GM19238 (cell line): ENCODE data around the gene ZIC1.

Experiments used
- DNase-seq: peaks from one replicate; pipeline ENCODE4 v3.0.0; 2011; ENCODE audit warnings: low spot score; ENCODE audit not compliant: insufficient read length

Gene ZIC1

DNA sequence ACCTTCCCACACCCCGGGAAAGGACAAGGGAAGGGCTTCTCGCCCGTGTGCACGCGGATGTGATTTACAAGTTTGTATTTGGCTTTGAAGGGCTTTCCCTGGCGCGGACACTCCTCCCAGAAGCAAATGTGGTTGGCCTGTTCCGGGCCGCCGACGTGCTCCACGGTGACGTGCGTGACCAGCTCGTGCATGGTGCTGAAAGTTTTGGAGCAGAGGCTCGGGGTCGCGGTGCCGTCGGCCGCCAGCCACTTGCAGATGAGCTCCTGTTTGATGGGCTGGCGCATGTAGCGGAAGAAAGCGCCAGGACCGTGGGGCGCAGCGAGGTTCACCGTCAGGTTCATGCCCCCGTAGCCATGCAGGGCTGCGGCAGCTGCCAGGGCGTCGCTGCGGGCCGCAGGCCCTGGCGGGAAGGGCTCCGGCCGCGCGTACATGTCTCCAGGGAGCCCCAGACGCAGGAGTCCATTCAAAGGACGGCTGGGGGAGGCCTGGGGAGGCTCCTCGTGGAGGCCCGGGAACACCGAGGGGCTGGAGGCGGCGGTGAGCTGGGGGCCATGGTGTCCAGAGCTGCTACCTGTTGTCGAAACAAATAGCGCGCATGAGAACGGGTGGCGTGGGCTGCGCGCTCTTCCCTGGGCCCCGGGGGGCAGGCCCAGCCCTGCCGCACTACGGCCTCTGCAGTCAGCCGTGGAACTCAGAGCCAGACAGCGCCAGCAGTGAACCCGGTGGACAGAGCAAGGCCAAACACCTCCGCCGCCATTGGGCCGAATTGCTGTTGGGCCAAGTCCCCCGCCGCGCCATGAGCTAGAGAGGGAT is 13.1 kb upstream of the ZIC1 start:
- no peak for DNase-seq

DNA sequence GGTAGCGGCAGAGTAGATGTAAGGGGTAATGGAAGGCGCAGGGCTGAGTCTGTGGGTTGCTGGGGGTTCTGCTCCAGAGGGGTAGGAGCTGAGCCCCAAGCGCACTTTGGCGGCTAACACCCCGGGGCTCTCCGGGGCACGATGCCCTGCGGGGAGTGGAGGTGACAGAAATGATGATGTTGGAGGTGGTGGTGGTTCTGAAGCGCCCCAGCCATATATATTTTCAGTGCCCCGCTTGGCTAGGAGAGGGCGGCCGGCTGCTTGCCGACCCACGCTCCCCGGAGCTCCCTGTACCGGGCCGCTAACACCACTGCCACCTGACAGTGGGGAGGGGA is 12.5 kb upstream of the ZIC1 start:
- no peak for DNase-seq

DNA sequence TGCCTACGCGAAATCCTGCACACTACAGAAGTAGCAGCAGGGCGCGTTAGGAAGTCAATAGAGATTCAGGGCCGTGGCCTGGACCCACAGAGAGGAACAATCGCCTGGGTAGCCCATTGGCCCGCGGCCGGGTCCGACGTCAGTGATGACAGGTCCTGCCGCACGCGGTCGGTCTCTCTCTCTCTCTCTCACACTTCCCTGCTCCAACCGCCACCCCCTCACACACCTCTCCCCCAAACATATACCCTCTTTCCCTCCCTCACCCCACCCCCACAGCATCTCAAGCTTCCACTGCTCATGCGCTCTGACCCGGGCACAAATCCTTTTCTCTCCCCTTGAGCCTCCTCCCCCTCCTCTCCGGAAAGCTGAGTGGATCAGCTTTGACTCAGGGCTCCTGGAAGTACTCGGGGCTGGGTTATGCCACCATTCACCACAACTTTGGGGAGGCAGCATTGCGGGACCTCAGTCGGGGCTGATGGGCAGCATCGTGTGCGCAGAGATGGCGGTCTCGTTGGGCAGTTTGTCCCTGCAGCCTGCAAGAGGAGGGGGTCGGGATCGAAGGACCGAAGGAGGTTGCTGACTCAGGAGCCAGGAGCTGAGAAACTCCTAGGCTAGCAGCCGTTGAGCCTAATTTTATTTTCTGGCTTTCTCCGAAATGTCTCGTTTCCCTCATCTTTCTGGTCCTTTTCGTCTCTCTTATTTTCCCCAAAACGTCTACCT is 11.8 kb upstream of the ZIC1 start:
- no peak for DNase-seq

DNA sequence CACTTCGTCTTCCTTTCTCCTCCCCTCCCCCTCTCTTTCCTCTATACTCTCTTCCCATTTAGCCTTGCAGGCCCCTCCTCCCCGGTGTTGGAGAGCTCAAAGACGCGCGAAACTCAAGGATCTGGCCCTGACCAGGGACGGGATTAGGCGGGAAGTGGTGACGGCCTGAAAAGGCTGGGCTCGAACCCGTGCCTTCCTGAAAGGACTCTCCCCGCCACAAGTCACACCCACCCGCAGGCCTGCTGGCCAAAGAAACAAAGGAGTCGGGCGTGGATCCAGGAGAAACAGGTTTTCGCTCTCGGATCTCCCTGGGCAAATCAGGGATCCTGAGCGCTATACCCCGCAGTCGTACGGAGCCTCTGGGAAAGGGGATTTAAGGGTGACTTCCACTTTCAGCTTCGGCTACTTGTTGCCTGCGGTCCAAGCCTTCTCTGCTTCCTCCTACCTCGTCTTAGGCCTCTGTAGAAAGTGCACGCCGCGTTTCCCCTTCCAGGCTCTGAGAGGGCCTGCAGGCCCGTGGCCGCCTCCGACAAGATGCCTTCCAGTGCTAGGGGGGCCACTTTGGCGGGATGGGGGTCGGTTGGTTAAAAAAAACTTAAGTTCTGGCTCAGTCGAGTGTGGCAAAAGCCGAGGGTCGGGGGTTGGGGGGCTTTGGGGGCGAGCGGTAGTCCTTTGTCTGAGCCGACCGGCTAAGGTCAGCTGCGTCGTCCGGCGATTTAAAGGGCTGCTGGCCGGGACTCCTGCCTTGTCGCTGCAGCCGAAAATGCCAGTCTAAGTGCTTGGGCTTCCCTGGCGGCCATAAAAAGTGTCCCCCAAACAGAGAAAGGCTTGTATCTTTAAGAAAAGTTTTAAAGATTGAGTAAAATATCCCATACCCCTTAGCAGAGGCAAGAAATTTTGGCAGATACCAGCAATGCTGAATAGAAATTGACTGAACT is 11.0 kb upstream of the ZIC1 start:
- no peak for DNase-seq

DNA sequence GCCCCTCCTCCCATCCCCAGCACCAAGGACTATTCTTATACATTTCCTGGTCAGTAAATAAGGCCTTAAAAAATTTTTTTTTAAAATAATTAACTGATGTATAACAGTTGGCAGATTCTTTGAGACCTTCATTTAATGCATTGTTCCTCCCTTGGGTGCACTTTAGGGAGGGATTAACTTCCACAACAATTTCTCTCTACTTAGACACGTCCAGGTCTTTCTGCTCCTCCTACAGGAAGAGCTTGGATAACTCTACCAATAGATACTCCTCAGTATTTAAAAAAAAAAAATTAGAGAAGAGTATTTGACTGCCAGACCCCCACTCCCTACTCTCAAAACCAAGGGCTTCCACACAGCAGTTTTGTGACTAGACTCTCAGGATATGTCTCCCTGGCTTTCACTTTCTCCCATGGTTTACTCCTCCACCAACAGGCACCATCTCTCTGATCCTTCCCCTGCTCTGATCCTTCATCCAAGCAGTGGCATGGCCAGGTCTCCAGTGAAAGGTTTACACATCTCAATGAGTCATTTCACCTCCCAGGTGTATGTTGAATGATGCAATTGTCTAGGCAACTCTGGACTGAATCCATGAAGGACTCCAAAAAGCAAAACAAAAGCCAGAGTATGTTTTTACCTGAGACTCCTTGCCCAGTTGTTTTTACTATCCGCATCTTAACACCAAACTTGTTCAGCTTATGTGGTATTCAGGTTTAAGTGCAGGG is 10.2 kb upstream of the ZIC1 start:
- no peak for DNase-seq

DNA sequence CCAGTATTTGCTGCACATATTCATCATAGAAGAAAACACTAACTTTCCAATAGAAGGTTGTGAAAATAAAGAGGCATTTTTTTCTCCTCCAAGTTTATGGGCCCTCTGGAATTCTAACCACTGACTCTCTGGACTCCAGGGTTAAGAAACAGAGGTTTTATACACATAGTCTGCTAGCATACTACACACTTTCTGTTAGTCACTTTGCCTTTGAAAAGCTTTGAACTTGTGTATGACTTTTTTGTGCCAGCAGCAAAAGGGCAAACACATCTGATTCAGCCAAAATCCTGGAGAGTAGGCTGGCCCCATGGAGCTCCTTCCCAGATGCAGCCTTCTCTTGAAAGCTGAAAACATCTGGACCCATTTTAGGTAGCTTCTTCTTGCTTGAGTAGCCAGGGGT is 9.1 kb upstream of the ZIC1 start:
- no peak for DNase-seq

DNA sequence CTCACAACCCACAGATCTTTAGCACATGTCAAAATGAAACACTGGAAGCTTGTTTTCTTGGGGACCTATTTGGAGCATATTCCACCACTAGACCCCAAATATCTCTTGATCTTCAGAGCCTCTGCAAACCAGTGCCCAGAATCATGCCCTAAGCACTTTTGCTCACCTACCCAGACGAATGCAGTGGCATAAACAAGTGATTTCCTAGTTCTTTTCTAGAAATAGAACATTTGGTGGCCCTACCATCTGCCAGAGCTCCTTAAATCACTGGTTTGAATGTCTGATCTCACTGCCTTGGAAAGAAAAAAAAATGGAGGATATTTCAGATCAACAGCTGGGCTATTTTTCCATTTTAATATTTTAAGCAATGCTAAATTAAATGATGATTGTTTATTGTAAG is 8.2 kb upstream of the ZIC1 start:
- DNase-seq = no peak

DNA sequence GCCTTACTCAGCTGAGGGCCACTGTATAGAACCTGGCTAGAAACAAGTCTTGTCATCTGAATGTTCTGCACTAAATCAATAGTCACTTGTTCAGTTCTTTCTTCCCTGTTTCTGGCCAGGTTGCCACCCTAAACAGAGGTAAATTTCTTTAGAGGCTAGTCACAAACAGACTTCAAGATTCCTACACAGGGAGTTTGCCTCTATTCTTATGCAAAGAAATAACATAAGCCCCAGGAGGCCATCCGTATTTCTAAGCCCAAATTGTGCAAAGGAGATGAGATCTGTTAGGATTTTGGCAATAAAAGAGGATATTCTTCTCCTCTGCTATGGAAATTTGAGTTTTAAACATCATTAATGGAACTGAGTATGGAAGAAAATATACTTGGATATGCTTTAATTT is 7.7 kb upstream of the ZIC1 start:
- no peak for DNase-seq

DNA sequence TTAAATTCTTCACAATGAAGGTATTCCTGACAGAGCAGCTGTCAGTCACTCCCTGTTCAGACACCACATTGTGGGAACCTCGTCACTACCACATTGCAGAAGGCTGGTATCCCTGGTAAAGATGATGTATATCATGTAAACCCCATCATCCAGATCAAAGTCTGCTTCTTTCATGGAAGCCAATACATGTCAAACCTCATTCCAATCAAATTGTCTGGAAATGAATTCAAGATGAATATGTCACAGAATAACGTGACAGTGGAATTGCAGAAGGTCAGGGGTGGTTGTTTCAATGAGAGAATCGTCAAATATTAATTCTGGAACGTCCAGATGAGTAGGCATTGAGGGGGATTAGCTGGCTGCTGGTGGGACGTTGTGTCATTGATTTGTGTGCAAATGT is 7.0 kb upstream of the ZIC1 start:
- no peak for DNase-seq

DNA sequence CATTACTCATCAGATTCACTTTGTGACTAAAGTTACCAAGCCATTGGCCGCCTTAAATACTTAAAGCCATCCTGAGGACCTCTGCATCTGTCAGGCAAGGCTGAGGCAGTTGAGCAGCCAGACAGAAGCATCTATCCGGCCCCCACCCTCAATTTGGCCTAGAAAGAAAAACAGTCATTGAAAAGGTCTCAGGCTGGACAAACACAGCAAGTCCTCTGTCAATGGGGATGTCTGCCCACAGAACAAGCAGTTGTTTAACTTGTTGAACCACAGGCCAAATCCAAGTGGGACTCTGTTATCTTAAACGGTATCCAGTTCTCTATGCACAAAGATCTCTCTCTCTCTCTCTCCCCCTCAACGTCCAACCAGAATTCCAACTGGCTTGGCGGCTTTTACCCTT is 5.7 kb upstream of the ZIC1 start:
- DNase-seq = no peak

DNA sequence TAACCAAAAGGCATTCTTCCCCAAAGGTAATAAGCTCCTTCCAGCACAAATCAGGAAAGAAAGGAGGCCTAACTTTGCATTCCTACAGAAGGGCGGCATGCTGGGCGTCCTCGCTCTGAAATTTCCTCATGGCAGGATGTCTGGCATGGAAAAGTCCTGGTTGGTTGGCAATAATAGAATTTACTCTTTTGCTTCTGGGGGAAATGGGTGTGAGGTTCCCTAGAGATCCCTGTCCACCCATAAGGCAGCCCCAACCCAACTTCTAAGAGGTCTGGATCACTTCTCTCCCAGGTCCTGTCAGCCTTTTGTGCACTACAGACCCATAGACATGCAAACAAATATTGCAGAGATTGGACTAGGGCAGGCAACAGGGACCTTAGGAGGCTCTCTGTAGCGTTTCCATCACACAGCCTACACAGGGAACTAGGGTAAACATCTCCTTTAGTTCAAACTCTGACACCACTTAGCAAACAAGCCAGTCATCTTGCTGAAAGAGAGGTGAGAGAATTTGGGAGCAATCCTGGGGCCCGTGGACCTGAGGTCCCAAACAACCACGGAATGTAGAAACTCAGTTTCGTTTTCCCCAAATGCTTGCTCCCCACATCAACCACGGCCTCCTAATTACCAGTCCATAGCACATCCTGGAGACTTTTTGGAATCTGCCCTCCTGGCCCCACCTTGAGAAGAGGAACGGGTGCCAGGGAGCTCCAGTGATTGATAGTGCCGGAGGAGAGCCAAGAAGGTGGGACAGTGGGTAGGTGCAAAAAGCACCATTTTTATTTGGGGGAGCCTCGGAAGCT is 5.0 kb upstream of the ZIC1 start:
- DNase-seq = no peak

DNA sequence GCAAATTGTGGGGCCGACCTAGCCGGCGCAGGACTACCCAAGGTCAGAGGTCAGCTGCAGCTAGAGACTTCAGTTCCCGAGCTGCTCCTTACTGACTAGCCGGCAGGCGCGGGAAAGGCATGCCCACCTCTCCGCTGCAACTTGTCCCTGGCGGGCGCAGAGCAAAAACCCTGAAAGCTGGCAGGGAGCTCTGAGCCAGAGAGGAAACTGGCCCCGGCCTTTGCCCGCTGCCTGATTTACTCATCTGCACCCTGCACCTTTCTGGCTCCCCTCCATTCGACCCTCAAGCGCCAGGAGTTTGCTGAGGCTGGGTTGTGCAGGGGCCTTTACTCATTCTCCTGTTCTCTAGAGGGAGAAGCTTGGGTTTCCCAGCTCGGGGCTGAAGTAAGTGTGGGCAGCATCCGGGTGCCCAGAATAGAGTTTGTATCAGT is 4.3 kb upstream of the ZIC1 start:
- no peak for DNase-seq

DNA sequence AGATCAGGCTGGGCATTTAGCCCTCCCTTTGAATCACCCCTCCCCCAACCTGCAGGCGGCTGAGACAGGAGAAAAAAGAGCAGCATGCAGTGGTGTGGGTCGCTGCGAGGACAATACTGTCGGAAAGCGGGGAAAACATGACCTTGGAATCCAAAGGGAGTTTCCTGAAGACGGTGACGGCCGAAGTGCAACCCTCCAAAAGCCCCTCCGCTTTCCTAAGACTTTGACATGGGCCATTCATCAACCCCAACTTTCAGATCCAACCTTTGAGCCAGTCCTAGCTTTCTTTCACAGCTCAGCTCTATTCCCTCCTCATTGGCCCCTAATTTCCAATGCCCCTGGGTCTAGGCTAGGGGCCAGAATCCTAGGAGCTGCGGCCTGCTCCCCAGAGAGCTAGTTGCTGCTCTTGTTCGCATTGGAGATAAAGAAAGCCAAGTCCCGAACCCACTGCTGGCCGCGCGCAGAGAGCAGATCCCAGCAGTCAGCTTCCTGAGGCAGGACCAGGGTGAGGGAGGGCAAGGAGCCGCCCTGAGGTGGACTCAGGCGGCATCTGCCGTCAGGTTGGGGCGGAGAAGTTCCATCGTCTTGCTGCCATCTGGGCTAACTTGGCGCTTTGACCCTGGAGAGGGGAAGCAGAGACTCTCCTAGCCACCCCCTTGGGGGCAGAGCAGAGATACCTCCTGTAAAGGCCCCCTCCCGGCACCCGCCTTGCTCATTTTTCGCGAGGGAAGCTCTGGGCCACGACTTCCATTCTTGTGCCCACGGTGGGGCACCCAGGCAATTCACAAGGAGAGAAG is 3.7 kb upstream of the ZIC1 start:
- DNase-seq = no peak

DNA sequence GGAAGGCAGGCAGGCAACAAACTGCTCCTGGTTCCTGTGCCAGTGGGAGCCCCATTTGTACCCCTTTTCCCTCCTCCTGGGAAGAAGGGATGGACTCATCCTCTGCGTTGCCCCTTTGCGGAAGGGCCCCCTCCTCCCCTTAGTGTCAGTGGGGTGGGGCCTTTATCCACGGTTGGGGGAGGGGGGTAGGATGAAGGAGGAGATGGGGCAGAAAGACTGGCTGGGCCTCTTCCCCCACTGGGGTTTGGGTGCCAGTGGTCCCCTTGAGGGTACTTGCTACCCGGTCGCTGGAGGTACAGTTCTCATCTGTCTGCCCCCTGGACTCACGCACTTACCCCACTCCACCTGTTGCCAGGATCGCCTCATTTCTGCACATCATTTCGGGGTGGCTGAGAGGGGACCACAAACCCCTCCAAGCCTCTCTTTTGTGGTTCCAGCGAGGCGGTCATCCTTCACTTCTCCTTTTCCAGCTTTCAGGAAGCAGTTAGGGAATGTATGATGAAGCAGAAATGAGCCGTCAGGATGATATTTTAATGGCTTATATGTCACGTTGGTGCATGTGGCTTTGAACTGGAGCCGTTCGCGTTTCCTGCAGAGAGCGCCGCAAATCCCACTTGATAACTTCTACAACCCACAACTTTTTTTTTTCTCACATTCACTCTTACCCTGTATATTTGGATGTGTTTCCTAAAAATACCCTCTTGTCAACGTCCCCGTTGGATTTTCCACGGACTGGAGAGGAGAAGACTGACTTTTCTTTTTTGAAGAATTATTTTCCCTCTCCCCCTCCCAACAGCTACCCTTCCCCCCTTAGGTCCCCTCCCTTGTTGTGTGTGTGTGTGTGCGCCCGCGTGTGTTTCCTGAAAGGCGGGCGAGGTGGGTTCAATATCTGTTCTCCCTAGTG is 2.9 kb upstream of the ZIC1 start, which contains the start of gene ZIC4:
TSS of gene ZIC4 (minus strand) at position 516 of the 904 bp plus-strand sequence. CDS start 3,746 bp downstream, outside the sequence.
- no peak for DNase-seq

DNA sequence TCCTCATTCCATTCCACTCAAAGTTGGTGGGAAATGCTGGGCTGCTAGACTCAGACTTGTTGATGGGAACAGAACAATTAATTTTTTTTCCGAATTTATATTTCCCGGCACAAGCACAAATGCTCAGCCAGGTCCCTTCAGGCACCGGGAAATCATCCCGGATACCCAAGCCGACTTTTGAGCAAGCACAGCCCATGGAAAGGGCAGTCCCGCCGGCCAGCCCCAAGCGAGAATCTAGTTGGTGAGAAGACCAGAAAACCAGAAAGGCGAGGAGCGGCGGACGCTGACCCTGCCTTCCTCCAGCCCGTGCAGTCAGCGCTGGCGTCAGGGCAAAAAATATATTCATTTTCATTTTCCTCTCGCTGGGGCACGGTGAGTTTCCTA is 2.1 kb upstream of the ZIC1 start:
- no peak for DNase-seq

DNA sequence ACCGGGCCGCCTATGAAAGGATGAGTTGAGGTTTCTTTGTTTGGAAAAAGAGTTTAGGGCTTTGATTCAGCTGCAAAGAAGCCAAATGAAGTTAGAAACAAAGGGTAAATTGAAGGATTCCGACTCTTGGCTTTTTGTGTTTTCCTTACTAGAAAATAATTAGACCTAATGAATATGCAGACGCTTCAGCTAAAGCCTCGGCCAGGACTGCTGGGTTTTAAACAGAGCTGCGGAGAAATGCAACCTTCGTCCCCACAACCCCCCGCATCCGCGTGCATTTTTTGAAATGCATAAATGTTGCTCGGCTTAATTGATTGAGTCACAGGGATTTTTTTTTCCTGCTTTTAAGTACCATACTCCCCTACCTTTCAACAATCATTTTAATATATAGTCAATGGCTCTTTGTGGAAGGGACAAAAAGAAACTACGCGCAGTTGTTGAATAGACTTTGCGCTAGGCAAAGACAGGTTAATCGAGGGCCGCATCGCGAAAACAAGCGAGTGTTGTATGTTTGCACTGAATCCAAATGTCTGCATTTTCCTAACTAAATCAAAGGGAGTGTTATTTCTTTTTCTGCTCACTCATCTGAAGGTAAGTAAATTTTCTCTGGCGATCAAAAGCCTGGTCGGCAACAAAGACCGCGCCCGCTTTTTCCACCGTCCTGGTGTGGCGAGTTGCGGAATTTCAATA is 1.5 kb upstream of the ZIC1 start:
- no peak for DNase-seq

DNA sequence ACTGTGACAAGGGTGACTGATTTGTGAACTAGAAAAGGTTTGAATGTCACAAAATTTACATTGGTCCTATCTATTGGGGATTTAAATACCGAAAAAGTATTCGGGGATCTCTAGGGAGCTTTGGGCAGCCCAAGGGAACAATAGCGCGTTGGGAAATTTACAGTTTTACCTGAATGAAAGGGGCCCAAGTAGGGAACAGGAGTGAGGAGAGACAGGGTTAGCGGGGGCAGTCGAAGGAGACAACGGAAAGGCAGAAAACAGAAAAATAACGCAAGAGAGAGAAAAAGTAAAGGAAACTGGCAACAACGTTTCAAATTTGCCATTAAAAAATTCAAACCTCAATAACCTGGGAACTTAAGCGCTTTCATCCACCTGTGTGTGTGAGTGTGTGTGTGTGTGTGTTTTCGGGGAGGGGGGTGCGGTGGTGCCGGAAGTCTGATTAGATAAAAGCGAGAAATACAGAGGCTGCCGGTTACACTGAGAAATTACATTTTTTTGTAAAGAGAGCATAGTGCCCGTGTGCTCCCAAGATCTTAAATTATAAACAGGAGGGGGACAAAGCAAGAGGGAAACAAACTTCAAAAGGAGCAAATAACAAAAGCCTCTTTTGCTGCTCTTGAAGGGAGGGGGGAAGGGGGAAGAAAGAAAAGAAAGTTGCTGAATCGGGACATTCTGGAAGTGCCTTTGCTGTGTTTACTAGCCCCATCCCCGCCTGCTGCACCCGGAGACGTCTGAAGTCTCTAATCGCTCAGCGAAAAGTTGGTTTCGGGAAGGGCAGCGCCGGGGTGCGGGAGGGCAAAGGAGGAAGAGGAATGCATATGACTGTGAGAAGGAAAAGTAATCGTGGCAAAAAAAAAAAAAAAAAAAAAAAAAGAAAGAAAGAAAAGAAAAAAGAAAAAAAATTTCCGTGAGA is 721 bp upstream of the ZIC1 start:
- DNase-seq = no peak
